IMR-90 (cell line): ENCODE measurements around the gene ALDH1A1. TPM values are rescaled to one million over a fixed set of nuclear protein-coding genes. Genes with fewer than 3 reads are reported as not detected.

ENCODE experiments used
- ATAC-seq: fragments of 200-7000 bp; cut with Tn5 transposase; 2 replicates; pipeline ENCODE4 v1.9.1; 2020; ENCODE audit warnings: low read depth, mild to moderate bottlenecking, moderate library complexity
- BruUV-seq: library from RNA; stranded (reverse); fragments of 400-500 nt; replicated peaks from 2 replicates; lab custom pipeline; 2021; lab: Mats Ljungman, UMichigan
- CTCF ChIA-PET: fragments of 300-600 bp; formaldehyde crosslinking; extraction: SDS; loops from one replicate; lab custom pipeline; 2021; ENCODE audit warnings: antibody characterized with exemption; lab: Yijun Ruan, JAX
- POLR2A ChIA-PET: fragments of 300-600 bp; sonication (Branson Sonifier 250); formaldehyde crosslinking; loops from one replicate; lab custom pipeline; 2022; ENCODE audit warnings: antibody characterized with exemption; ENCODE audit not compliant: unreplicated experiment; lab: Charles Lee
- DNase-seq: peaks from one replicate; pipeline ENCODE4 v3.0.0; 2013
- H2AFZ ChIP-seq: replicated peaks from 2 replicates; pipeline ENCODE3; 2013; ENCODE audit warnings: low read length, mild to moderate bottlenecking; ENCODE audit not compliant: poor library complexity
- H2AK5ac ChIP-seq: 2 replicates; pipeline ENCODE4 v1.6.1; 2013; ENCODE audit warnings: low read depth, low read length, inconsistent platforms
- H2AK9ac ChIP-seq: replicated peaks from 2 replicates; pipeline ENCODE3; 2013; ENCODE audit warnings: mild to moderate bottlenecking, low read depth, low read length, moderate library complexity; ENCODE audit not compliant: poor library complexity
- H2BK120ac ChIP-seq: 2 replicates; pipeline ENCODE4 v1.6.1; 2013; ENCODE audit warnings: low read depth, low read length, inconsistent platforms
- H2BK15ac ChIP-seq: 3 replicates; pipeline ENCODE4 v1.6.1; 2013; ENCODE audit warnings: low read depth, low read length, inconsistent platforms
- H2BK20ac ChIP-seq: 2 replicates; pipeline ENCODE4 v1.6.1; 2013; ENCODE audit warnings: low read depth, mild to moderate bottlenecking, inconsistent platforms, low read length, moderate library complexity
- H2BK5ac ChIP-seq: 2 replicates; pipeline ENCODE4 v1.6.1; 2013; ENCODE audit warnings: mild to moderate bottlenecking, low read depth, low read length, inconsistent platforms; ENCODE audit not compliant: poor library complexity, severe bottlenecking
- H3K14ac ChIP-seq: replicated peaks from 2 replicates; pipeline ENCODE4 v1.6.1; 2013; ENCODE audit warnings: low read depth, low read length, inconsistent platforms
- H3K18ac ChIP-seq: 2 replicates; pipeline ENCODE4 v1.6.1; 2013; ENCODE audit warnings: low read depth, low read length, control low read depth
- H3K23ac ChIP-seq: 2 replicates; pipeline ENCODE4 v1.6.1; 2013; ENCODE audit warnings: low read depth, low read length, inconsistent platforms
- H3K27ac ChIP-seq: 2 replicates; pipeline ENCODE4 v1.5.1; 2013; ENCODE audit warnings: mild to moderate bottlenecking, control low read depth, low read length; ENCODE audit not compliant: insufficient read depth
- H3K27me3 ChIP-seq: 2 replicates; pipeline ENCODE4 v1.6.1; 2013; ENCODE audit warnings: low read length; ENCODE audit not compliant: control insufficient read depth, insufficient read depth
- H3K36me3 ChIP-seq: 2 replicates; pipeline ENCODE4 v1.6.1; 2013; ENCODE audit warnings: low read length, mixed read lengths; ENCODE audit not compliant: control insufficient read depth, insufficient read depth
- H3K4ac ChIP-seq: 2 replicates; pipeline ENCODE4 v1.6.1; 2013; ENCODE audit warnings: low read depth, low read length, inconsistent platforms
- H3K4me1 ChIP-seq: 2 replicates; pipeline ENCODE4 v1.6.1; 2013; ENCODE audit warnings: low read length, mixed read lengths; ENCODE audit not compliant: control insufficient read depth, insufficient read depth
- H3K4me2 ChIP-seq: 2 replicates; pipeline ENCODE4 v1.6.1; 2013; ENCODE audit warnings: low read depth, mild to moderate bottlenecking, control low read depth, low read length, moderate library complexity
- H3K4me3 ChIP-seq: 2 replicates; pipeline ENCODE4 v1.5.1; 2013; ENCODE audit warnings: low read depth, mild to moderate bottlenecking, control low read depth, low read length, moderate library complexity; ENCODE audit not compliant: insufficient read depth
- H3K56ac ChIP-seq: 2 replicates; pipeline ENCODE4 v1.6.1; 2013; ENCODE audit warnings: low read length, inconsistent platforms; ENCODE audit not compliant: insufficient read depth; ENCODE audit errors: extremely low read depth
- H3K79me1 ChIP-seq, 2 experiments: 2 replicates each; pipeline ENCODE4 v1.6.1; 2013; ENCODE audit warnings: low read length in 2 of 2, inconsistent platforms in 1 of 2, low read depth in 1 of 2
- H3K9ac ChIP-seq: 2 replicates; pipeline ENCODE4 v1.6.1; 2013; ENCODE audit warnings: low read depth, low read length, control low read depth
- H3K9me1 ChIP-seq: 2 replicates; pipeline ENCODE4 v1.6.1; 2013; ENCODE audit warnings: low read length, inconsistent platforms; ENCODE audit not compliant: insufficient read depth
- H3K9me3 ChIP-seq: 2 replicates; pipeline ENCODE4 v1.6.1; 2013; ENCODE audit warnings: low read length; ENCODE audit not compliant: control insufficient read depth, insufficient read depth
- H4K20me1 ChIP-seq: 2 replicates; pipeline ENCODE4 v1.6.1; 2013; ENCODE audit warnings: low read length, inconsistent platforms; ENCODE audit not compliant: insufficient read depth
- H4K5ac ChIP-seq: 2 replicates; pipeline ENCODE4 v1.6.1; 2013; ENCODE audit warnings: mild to moderate bottlenecking, low read depth, low read length, control low read depth
- H4K8ac ChIP-seq, 2 experiments: 2 replicates each; pipeline ENCODE4 v1.6.1; 2013; ENCODE audit warnings: low read depth in 2 of 2, low read length in 2 of 2, control low read depth in 1 of 2, inconsistent platforms in 1 of 2
- H4K91ac ChIP-seq: 2 replicates; pipeline ENCODE4 v1.6.1; 2013; ENCODE audit warnings: low read depth, low read length, inconsistent platforms; ENCODE audit not compliant: insufficient read depth
- BHLHE40 ChIP-seq: fragments of 150-350 bp; IDR thresholded peaks from 2 replicates; pipeline ENCODE4 v1.6.1; 2016; ENCODE audit warnings: mild to moderate bottlenecking, low read depth, low read length
- CEBPB ChIP-seq: IDR thresholded peaks from 2 replicates; pipeline ENCODE4 v1.6.1; 2012; ENCODE audit warnings: low read depth, low read length, improper control_type of control experiment
- MAZ ChIP-seq: IDR thresholded peaks from 2 replicates; pipeline ENCODE4 v1.6.1; 2012; ENCODE audit warnings: low read depth, mild to moderate bottlenecking, low read length, improper control_type of control experiment, moderate library complexity, borderline replicate concordance
- RFX5 ChIP-seq: IDR thresholded peaks from 2 replicates; pipeline ENCODE4 v1.8.0; 2012; ENCODE audit warnings: low read depth, mild to moderate bottlenecking, low read length, moderate library complexity
- WGBS, 2 experiments: methylation state at CpG; one replicate each; pipeline versions ENCODE4 v1.1.5 to v1.1.7; 2013; ENCODE audit warnings: missing lambda C conversion rate in 2 of 2; ENCODE audit not compliant: insufficient read length in 1 of 2; ENCODE audit errors: extremely low coverage in 2 of 2; 5-methylcytosine and 5-hydroxymethylcytosine counted together
- dilution Hi-C: fragments of 300-500 bp; cut with HindIII; formaldehyde crosslinking; loops from one replicate; pipeline ENCODE4 v1.14.3; 2018; ENCODE audit warnings: low sequenced_read_pairs; ENCODE audit not compliant: unreplicated experiment
- in situ Hi-C: fragments of 300-500 bp; cut with MboI; formaldehyde crosslinking; loops from 3 replicates; pipeline ENCODE4 v1.14.3; 2019; ENCODE audit warnings: low sequenced_read_pairs, inconsistent platforms, mixed read lengths
- intact Hi-C: fragments of 100-400 bp; cut with micrococcal nuclease; formaldehyde crosslinking; loops from 2 replicates; pipeline ENCODE4 v1.10.0; 2022
- polyA plus RNA-seq, 3 experiments: library from polyadenylated mRNA; depleted of rRNA; stranded (reverse); fragments of >200 nt; gene quantifications; 2 replicates each; pipeline ENCODE4 v1.2.3, GENCODE V29; 2012; ENCODE audit warnings: low replicate concordance in 1 of 3
- total RNA-seq: library from RNA; depleted of rRNA; stranded (reverse); fragments of >200 nt; gene quantifications from 2 replicates; pipeline ENCODE4 v1.2.3, GENCODE V29; 2012
- TF ChIP-seq, protein P1 (sequence below): fragments of 150-350 bp; IDR thresholded peaks from 2 replicates; pipeline ENCODE4 v1.6.1; 2016; ENCODE audit warnings: low read depth, mild to moderate bottlenecking, low read length, moderate library complexity, borderline replicate concordance

Gene ALDH1A1
- total and polyA plus RNA-seq, 2 of the 4 experiments (the other 2 are of a cell fraction), result not detected

DNA sequence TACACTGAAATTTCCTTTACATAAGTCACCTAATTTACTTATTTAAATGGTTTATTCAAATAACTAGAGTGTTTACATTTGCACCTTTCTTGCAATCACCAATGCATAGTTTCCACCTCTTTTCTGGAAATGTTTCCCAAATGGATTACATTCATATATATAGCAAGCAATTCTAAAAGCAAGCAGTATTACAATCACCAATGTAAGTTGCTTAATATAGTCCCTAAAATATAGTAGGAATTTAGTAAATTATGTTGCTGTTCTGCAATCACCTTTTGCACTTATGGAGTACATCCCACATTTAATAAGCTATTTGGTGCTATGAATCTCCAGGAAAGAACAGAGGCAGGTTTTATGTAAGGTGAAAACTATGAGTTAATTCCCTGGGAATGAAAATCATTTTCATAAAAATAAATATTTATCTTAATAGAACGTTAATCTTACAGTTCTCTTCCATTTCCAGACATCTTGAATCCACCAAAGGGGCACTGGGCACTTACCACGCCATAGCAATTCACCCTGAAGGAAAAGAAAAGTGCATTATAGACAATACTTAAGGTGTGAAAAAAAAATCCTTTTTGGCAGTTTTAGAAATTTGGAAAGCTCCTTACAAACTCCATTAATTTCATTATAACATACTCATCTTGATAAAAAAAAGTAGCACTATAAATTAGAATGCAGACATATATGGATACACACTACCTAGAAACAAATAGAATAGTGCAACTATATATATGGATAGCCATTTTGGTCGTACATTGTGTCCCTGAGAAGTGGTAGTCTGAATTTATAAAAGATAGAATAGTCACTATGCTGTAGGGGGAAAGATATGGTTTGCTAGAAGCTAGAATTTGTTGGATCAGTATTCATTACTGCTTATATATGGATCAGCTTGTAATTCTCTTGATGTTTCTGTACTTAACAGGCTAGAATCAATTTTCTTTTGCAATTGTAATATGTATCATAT is 47.1 kb downstream of the ALDH1A1 start:
- H2BK20ac ChIP-seq, result no peak overlapping the region
- no peak overlapping the region for H3K56ac ChIP-seq
- WGBS, 2 experiments, result no CpG with 5 or more reads among the region's 3 CpGs
- no peak overlapping the region for H3K14ac ChIP-seq
- H2BK15ac ChIP-seq, result no peak overlapping the region
- no peaks in the 10 kb centered on the region for H3K27me3 ChIP-seq
- no peak overlapping the region for H4K5ac ChIP-seq
- no peak overlapping the region for H2AFZ ChIP-seq
- H3K79me1 ChIP-seq, result no peaks in the 10 kb centered on the region
- no peak overlapping the region for H3K4me2 ChIP-seq
- no peaks in the 10 kb centered on the region for H3K36me3 ChIP-seq
- in situ Hi-C loops (no loop called here), intact Hi-C loops (loop anchor here (5.0 kb wide), 1 partner anchor 33 kb away; no protein-coding TSS in a partner anchor), dilution Hi-C loops (no loop called here)
- no peak overlapping the region for H4K8ac ChIP-seq
- no peak overlapping the region for H4K91ac ChIP-seq
- DNase-seq (no peak), ATAC-seq (no peak)
- H3K9me3 ChIP-seq, result no peaks in the 10 kb centered on the region
- ChIA-PET CTCF (no interaction called here), POLR2A (no interaction called here)
- no peak overlapping the region for H3K18ac ChIP-seq
- H4K20me1 ChIP-seq, result no peaks in the 10 kb centered on the region
- H3K9ac ChIP-seq, result no peak overlapping the region
- no peak overlapping the region for H3K23ac ChIP-seq
- no peaks in the 10 kb centered on the region for H3K9me1 ChIP-seq
- no TSS peak for BruUV-seq
- H3K27ac ChIP-seq, result no peak overlapping the region
- no peak overlapping the region for H2AK9ac ChIP-seq
- no peak for TF ChIP-seq BHLHE40
- TF ChIP-seq, protein P1, sequence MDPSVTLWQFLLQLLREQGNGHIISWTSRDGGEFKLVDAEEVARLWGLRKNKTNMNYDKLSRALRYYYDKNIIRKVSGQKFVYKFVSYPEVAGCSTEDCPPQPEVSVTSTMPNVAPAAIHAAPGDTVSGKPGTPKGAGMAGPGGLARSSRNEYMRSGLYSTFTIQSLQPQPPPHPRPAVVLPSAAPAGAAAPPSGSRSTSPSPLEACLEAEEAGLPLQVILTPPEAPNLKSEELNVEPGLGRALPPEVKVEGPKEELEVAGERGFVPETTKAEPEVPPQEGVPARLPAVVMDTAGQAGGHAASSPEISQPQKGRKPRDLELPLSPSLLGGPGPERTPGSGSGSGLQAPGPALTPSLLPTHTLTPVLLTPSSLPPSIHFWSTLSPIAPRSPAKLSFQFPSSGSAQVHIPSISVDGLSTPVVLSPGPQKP, result no peak
- TF ChIP-seq MAZ, result no peak
- no peak for TF ChIP-seq CEBPB
- no peak for TF ChIP-seq RFX5
- no peaks in the 10 kb centered on the region for H3K4me1 ChIP-seq
- no peak overlapping the region for H3K4ac ChIP-seq
- H3K4me3 ChIP-seq, result no peak overlapping the region
- no peak overlapping the region for H2BK5ac ChIP-seq
- H2BK120ac ChIP-seq, result no peak overlapping the region
- H2AK5ac ChIP-seq, result no peak overlapping the region
